Endothelial cell of umbilical vein (primary cell): Measurements from ENCODE around the gene SLC36A3.
A peak's percentile ranks its signal among the peaks of the same experiment; 100 is the strongest.

Source experiments
- EZH2 ChIP-seq: IDR thresholded peaks from 2 replicates; pipeline ENCODE4 v1.6.1; 2012; ENCODE audit warnings: borderline replicate concordance, low read depth, mild to moderate bottlenecking, moderate library complexity, low read length, inconsistent platforms; ENCODE audit not compliant: severe bottlenecking
- JUN ChIP-seq: IDR thresholded peaks from 2 replicates; pipeline ENCODE4 v1.6.1; 2011; ENCODE audit warnings: borderline replicate concordance, low read depth; ENCODE audit not compliant: insufficient read length, insufficient read depth
- POLR2A ChIP-seq: IDR thresholded peaks from 2 replicates; pipeline ENCODE4 v1.6.1; 2012; ENCODE audit warnings: low read depth, mild to moderate bottlenecking, control low read depth, low read length
- POLR2AphosphoS5 ChIP-seq: IDR thresholded peaks from 2 replicates; pipeline ENCODE4 v1.6.1; 2012; ENCODE audit warnings: low read depth, mild to moderate bottlenecking, control low read depth, low read length, moderate library complexity; ENCODE audit not compliant: insufficient read depth
- TF ChIP-seq, protein P1 (sequence below), 2 donors: IDR thresholded peaks; 1 replicate in 1 of 2; 2 replicates in 1 of 2; pipeline ENCODE4 v1.5.1; 2011; ENCODE audit warnings: low read length in 2 of 2, mild to moderate bottlenecking in 2 of 2, moderate library complexity in 2 of 2, control low read depth in 1 of 2, inconsistent platforms in 1 of 2, low read depth in 1 of 2; ENCODE audit not compliant: insufficient read depth in 1 of 2; ENCODE audit errors: extremely low read depth in 1 of 2

GRCh38 chr5:151252762-151253604, 50.6 kb downstream of the SLC36A3 start, which contains the start of gene GM2A:
- TF ChIP-seq, protein P1, sequence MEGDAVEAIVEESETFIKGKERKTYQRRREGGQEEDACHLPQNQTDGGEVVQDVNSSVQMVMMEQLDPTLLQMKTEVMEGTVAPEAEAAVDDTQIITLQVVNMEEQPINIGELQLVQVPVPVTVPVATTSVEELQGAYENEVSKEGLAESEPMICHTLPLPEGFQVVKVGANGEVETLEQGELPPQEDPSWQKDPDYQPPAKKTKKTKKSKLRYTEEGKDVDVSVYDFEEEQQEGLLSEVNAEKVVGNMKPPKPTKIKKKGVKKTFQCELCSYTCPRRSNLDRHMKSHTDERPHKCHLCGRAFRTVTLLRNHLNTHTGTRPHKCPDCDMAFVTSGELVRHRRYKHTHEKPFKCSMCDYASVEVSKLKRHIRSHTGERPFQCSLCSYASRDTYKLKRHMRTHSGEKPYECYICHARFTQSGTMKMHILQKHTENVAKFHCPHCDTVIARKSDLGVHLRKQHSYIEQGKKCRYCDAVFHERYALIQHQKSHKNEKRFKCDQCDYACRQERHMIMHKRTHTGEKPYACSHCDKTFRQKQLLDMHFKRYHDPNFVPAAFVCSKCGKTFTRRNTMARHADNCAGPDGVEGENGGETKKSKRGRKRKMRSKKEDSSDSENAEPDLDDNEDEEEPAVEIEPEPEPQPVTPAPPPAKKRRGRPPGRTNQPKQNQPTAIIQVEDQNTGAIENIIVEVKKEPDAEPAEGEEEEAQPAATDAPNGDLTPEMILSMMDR (IDR thresholded peaks at IDR 0.05; ENCODE audit: extremely low read depth in 1 of 2, insufficient read depth in 1 of 2, low read depth in 1 of 2, low read length in 2 of 2) = no peak
- TF ChIP-seq POLR2A (peak; percentile 46), JUN (no peak), POLR2AphosphoS5 (peak; percentile 27), EZH2 (no peak)
